IMR-90 (cell line): ENCODE results near the gene GALM. TPM values are rescaled to one million over a fixed set of nuclear protein-coding genes. Genes with fewer than 3 reads are reported as not detected.

Source experiments
- ATAC-seq: fragments of 200-7000 bp; cut with Tn5 transposase; 2 replicates; pipeline ENCODE4 v1.9.1; 2020; ENCODE audit warnings: low read depth, mild to moderate bottlenecking, moderate library complexity
- BruUV-seq: library from RNA; stranded (reverse); fragments of 400-500 nt; replicated peaks from 2 replicates; lab custom pipeline; 2021; lab: Mats Ljungman, UMichigan
- CTCF ChIA-PET: fragments of 300-600 bp; formaldehyde crosslinking; extraction: SDS; loops from one replicate; lab custom pipeline; 2021; ENCODE audit warnings: antibody characterized with exemption; lab: Yijun Ruan, JAX
- POLR2A ChIA-PET: fragments of 300-600 bp; sonication (Branson Sonifier 250); formaldehyde crosslinking; loops from one replicate; lab custom pipeline; 2022; ENCODE audit warnings: antibody characterized with exemption; ENCODE audit not compliant: unreplicated experiment; lab: Charles Lee
- DNase-seq: peaks from one replicate; pipeline ENCODE4 v3.0.0; 2013
- H2AFZ ChIP-seq: replicated peaks from 2 replicates; pipeline ENCODE3; 2013; ENCODE audit warnings: low read length, mild to moderate bottlenecking; ENCODE audit not compliant: poor library complexity
- H2AK5ac ChIP-seq: 2 replicates; pipeline ENCODE4 v1.6.1; 2013; ENCODE audit warnings: low read depth, low read length, inconsistent platforms
- H2AK9ac ChIP-seq: replicated peaks from 2 replicates; pipeline ENCODE3; 2013; ENCODE audit warnings: mild to moderate bottlenecking, low read depth, low read length, moderate library complexity; ENCODE audit not compliant: poor library complexity
- H2BK120ac ChIP-seq: 2 replicates; pipeline ENCODE4 v1.6.1; 2013; ENCODE audit warnings: low read depth, low read length, inconsistent platforms
- H2BK15ac ChIP-seq: 3 replicates; pipeline ENCODE4 v1.6.1; 2013; ENCODE audit warnings: low read depth, low read length, inconsistent platforms
- H2BK20ac ChIP-seq: 2 replicates; pipeline ENCODE4 v1.6.1; 2013; ENCODE audit warnings: low read depth, mild to moderate bottlenecking, inconsistent platforms, low read length, moderate library complexity
- H2BK5ac ChIP-seq: 2 replicates; pipeline ENCODE4 v1.6.1; 2013; ENCODE audit warnings: mild to moderate bottlenecking, low read depth, low read length, inconsistent platforms; ENCODE audit not compliant: poor library complexity, severe bottlenecking
- H3K14ac ChIP-seq: replicated peaks from 2 replicates; pipeline ENCODE4 v1.6.1; 2013; ENCODE audit warnings: low read depth, low read length, inconsistent platforms
- H3K18ac ChIP-seq: 2 replicates; pipeline ENCODE4 v1.6.1; 2013; ENCODE audit warnings: low read depth, low read length, control low read depth
- H3K23ac ChIP-seq: 2 replicates; pipeline ENCODE4 v1.6.1; 2013; ENCODE audit warnings: low read depth, low read length, inconsistent platforms
- H3K27ac ChIP-seq: 2 replicates; pipeline ENCODE4 v1.5.1; 2013; ENCODE audit warnings: mild to moderate bottlenecking, control low read depth, low read length; ENCODE audit not compliant: insufficient read depth
- H3K27me3 ChIP-seq: 2 replicates; pipeline ENCODE4 v1.6.1; 2013; ENCODE audit warnings: low read length; ENCODE audit not compliant: control insufficient read depth, insufficient read depth
- H3K36me3 ChIP-seq: 2 replicates; pipeline ENCODE4 v1.6.1; 2013; ENCODE audit warnings: low read length, mixed read lengths; ENCODE audit not compliant: control insufficient read depth, insufficient read depth
- H3K4ac ChIP-seq: 2 replicates; pipeline ENCODE4 v1.6.1; 2013; ENCODE audit warnings: low read depth, low read length, inconsistent platforms
- H3K4me1 ChIP-seq: 2 replicates; pipeline ENCODE4 v1.6.1; 2013; ENCODE audit warnings: low read length, mixed read lengths; ENCODE audit not compliant: control insufficient read depth, insufficient read depth
- H3K4me2 ChIP-seq: 2 replicates; pipeline ENCODE4 v1.6.1; 2013; ENCODE audit warnings: low read depth, mild to moderate bottlenecking, control low read depth, low read length, moderate library complexity
- H3K4me3 ChIP-seq: 2 replicates; pipeline ENCODE4 v1.5.1; 2013; ENCODE audit warnings: low read depth, mild to moderate bottlenecking, control low read depth, low read length, moderate library complexity; ENCODE audit not compliant: insufficient read depth
- H3K56ac ChIP-seq: 2 replicates; pipeline ENCODE4 v1.6.1; 2013; ENCODE audit warnings: low read length, inconsistent platforms; ENCODE audit not compliant: insufficient read depth; ENCODE audit errors: extremely low read depth
- H3K79me1 ChIP-seq, 2 experiments: 2 replicates each; pipeline ENCODE4 v1.6.1; 2013; ENCODE audit warnings: low read length in 2 of 2, inconsistent platforms in 1 of 2, low read depth in 1 of 2
- H3K9ac ChIP-seq: 2 replicates; pipeline ENCODE4 v1.6.1; 2013; ENCODE audit warnings: low read depth, low read length, control low read depth
- H3K9me1 ChIP-seq: 2 replicates; pipeline ENCODE4 v1.6.1; 2013; ENCODE audit warnings: low read length, inconsistent platforms; ENCODE audit not compliant: insufficient read depth
- H3K9me3 ChIP-seq: 2 replicates; pipeline ENCODE4 v1.6.1; 2013; ENCODE audit warnings: low read length; ENCODE audit not compliant: control insufficient read depth, insufficient read depth
- H4K20me1 ChIP-seq: 2 replicates; pipeline ENCODE4 v1.6.1; 2013; ENCODE audit warnings: low read length, inconsistent platforms; ENCODE audit not compliant: insufficient read depth
- H4K5ac ChIP-seq: 2 replicates; pipeline ENCODE4 v1.6.1; 2013; ENCODE audit warnings: mild to moderate bottlenecking, low read depth, low read length, control low read depth
- H4K8ac ChIP-seq, 2 experiments: 2 replicates each; pipeline ENCODE4 v1.6.1; 2013; ENCODE audit warnings: low read depth in 2 of 2, low read length in 2 of 2, control low read depth in 1 of 2, inconsistent platforms in 1 of 2
- H4K91ac ChIP-seq: 2 replicates; pipeline ENCODE4 v1.6.1; 2013; ENCODE audit warnings: low read depth, low read length, inconsistent platforms; ENCODE audit not compliant: insufficient read depth
- BHLHE40 ChIP-seq: fragments of 150-350 bp; IDR thresholded peaks from 2 replicates; pipeline ENCODE4 v1.6.1; 2016; ENCODE audit warnings: mild to moderate bottlenecking, low read depth, low read length
- CEBPB ChIP-seq: IDR thresholded peaks from 2 replicates; pipeline ENCODE4 v1.6.1; 2012; ENCODE audit warnings: low read depth, low read length, improper control_type of control experiment
- CHD1 ChIP-seq: IDR thresholded peaks from 2 replicates; pipeline ENCODE4 v1.6.1; 2012; ENCODE audit warnings: low read depth, low read length, improper control_type of control experiment
- ELK1 ChIP-seq: fragments of 150-350 bp; IDR thresholded peaks from 2 replicates; pipeline ENCODE4 v1.6.1; 2016; ENCODE audit warnings: low read depth, mild to moderate bottlenecking, low read length, moderate library complexity, borderline replicate concordance
- FOS ChIP-seq: fragments of 150-350 bp; IDR thresholded peaks from 2 replicates; pipeline ENCODE4 v1.6.1; 2016; ENCODE audit warnings: low read depth, low read length
- MAFK ChIP-seq: IDR thresholded peaks from 2 replicates; pipeline ENCODE4 v1.6.1; 2012; ENCODE audit warnings: low read depth, low read length, improper control_type of control experiment
- MAZ ChIP-seq: IDR thresholded peaks from 2 replicates; pipeline ENCODE4 v1.6.1; 2012; ENCODE audit warnings: low read depth, mild to moderate bottlenecking, low read length, improper control_type of control experiment, moderate library complexity, borderline replicate concordance
- MXI1 ChIP-seq: IDR thresholded peaks from 2 replicates; pipeline ENCODE4 v1.6.1; 2012; ENCODE audit warnings: low read depth, mild to moderate bottlenecking, low read length, moderate library complexity, borderline replicate concordance
- NFE2L2 ChIP-seq: fragments of 150-350 bp; IDR thresholded peaks from 2 replicates; pipeline ENCODE4 v1.6.1; 2016; ENCODE audit warnings: low read depth, mild to moderate bottlenecking, low read length
- POLR2A ChIP-seq: IDR thresholded peaks from 2 replicates; pipeline ENCODE4 v1.6.1; 2012; ENCODE audit warnings: mild to moderate bottlenecking, low read depth, low read length
- RAD21 ChIP-seq: IDR thresholded peaks from 2 replicates; pipeline ENCODE4 v1.6.1; 2012; ENCODE audit warnings: low read length, improper control_type of control experiment
- RCOR1 ChIP-seq: IDR thresholded peaks from 2 replicates; pipeline ENCODE4 v1.6.1; 2012; ENCODE audit warnings: mild to moderate bottlenecking, low read length, improper control_type of control experiment; ENCODE audit not compliant: insufficient replicate concordance
- RFX5 ChIP-seq: IDR thresholded peaks from 2 replicates; pipeline ENCODE4 v1.8.0; 2012; ENCODE audit warnings: low read depth, mild to moderate bottlenecking, low read length, moderate library complexity
- SMC3 ChIP-seq: fragments of 150-350 bp; IDR thresholded peaks from 2 replicates; pipeline ENCODE4 v1.6.1; 2016; ENCODE audit warnings: low read depth, mild to moderate bottlenecking, antibody characterized with exemption, low read length, moderate library complexity
- WGBS, 2 experiments: methylation state at CpG; one replicate each; pipeline versions ENCODE4 v1.1.5 to v1.1.7; 2013; ENCODE audit warnings: missing lambda C conversion rate in 2 of 2; ENCODE audit not compliant: insufficient read length in 1 of 2; ENCODE audit errors: extremely low coverage in 2 of 2; 5-methylcytosine and 5-hydroxymethylcytosine counted together
- dilution Hi-C: fragments of 300-500 bp; cut with HindIII; formaldehyde crosslinking; loops from one replicate; pipeline ENCODE4 v1.14.3; 2018; ENCODE audit warnings: low sequenced_read_pairs; ENCODE audit not compliant: unreplicated experiment
- in situ Hi-C: fragments of 300-500 bp; cut with MboI; formaldehyde crosslinking; loops from 3 replicates; pipeline ENCODE4 v1.14.3; 2019; ENCODE audit warnings: low sequenced_read_pairs, inconsistent platforms, mixed read lengths
- intact Hi-C: fragments of 100-400 bp; cut with micrococcal nuclease; formaldehyde crosslinking; loops from 2 replicates; pipeline ENCODE4 v1.10.0; 2022
- polyA plus RNA-seq, 3 experiments: library from polyadenylated mRNA; depleted of rRNA; stranded (reverse); fragments of >200 nt; gene quantifications; 2 replicates each; pipeline ENCODE4 v1.2.3, GENCODE V29; 2012; ENCODE audit warnings: low replicate concordance in 1 of 3
- total RNA-seq: library from RNA; depleted of rRNA; stranded (reverse); fragments of >200 nt; gene quantifications from 2 replicates; pipeline ENCODE4 v1.2.3, GENCODE V29; 2012
- TF ChIP-seq, protein P1 (sequence below): conservative IDR thresholded peaks from 2 replicates; pipeline ENCODE4 v1.5.1; 2012; ENCODE audit warnings: mild to moderate bottlenecking, low read depth, low read length, improper control_type of control experiment
- TF ChIP-seq, protein P2 (sequence below): fragments of 150-350 bp; IDR thresholded peaks from 2 replicates; pipeline ENCODE4 v1.6.1; 2017; ENCODE audit warnings: mild to moderate bottlenecking, antibody characterized with exemption, low read length, low read depth

GALM gene
- total and polyA plus RNA-seq, 2 of the 4 experiments (the other 2 are of a cell fraction), result 12.1 to 24.2 TPM

- no peak overlapping the region for H3K56ac ChIP-seq
- peaks cover 2% of the 10 kb centered on the region; the same call in 1 of the 2 replicates for H3K9me1 ChIP-seq
- no peak overlapping the region for H3K4me2 ChIP-seq
- no peak overlapping the region for H2AK9ac ChIP-seq
- peaks cover 2% of the 10 kb centered on the region for H3K4me1 ChIP-seq
- peaks cover 19% of the 10 kb centered on the region for H3K36me3 ChIP-seq
- no peaks in the 10 kb centered on the region; the same call in 1 of the 2 replicates for H3K9me3 ChIP-seq
- DNase-seq, result no peak
- CTCF ChIA-PET, result interaction anchor here (1.1 kb wide), 1 partner anchor 81 kb away, joined by 3 read pairs; no protein-coding TSS in a partner anchor
- TF ChIP-seq SMC3, result no peak
- TF ChIP-seq ELK1, result no peak
- TF ChIP-seq, protein P1, sequence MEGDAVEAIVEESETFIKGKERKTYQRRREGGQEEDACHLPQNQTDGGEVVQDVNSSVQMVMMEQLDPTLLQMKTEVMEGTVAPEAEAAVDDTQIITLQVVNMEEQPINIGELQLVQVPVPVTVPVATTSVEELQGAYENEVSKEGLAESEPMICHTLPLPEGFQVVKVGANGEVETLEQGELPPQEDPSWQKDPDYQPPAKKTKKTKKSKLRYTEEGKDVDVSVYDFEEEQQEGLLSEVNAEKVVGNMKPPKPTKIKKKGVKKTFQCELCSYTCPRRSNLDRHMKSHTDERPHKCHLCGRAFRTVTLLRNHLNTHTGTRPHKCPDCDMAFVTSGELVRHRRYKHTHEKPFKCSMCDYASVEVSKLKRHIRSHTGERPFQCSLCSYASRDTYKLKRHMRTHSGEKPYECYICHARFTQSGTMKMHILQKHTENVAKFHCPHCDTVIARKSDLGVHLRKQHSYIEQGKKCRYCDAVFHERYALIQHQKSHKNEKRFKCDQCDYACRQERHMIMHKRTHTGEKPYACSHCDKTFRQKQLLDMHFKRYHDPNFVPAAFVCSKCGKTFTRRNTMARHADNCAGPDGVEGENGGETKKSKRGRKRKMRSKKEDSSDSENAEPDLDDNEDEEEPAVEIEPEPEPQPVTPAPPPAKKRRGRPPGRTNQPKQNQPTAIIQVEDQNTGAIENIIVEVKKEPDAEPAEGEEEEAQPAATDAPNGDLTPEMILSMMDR, result no peak
- no peak for TF ChIP-seq CHD1
- TF ChIP-seq RCOR1, result no peak
- TF ChIP-seq RAD21, result no peak
- TF ChIP-seq BHLHE40, result no peak
- no peak for TF ChIP-seq NFE2L2
- no peak for TF ChIP-seq MXI1
- no peak for TF ChIP-seq MAZ
- no peak for TF ChIP-seq POLR2A
- no peak for TF ChIP-seq MAFK
- TF ChIP-seq RFX5, result no peak
- no peak for TF ChIP-seq CEBPB
- TF ChIP-seq FOS, result no peak
- TF ChIP-seq, protein P2, sequence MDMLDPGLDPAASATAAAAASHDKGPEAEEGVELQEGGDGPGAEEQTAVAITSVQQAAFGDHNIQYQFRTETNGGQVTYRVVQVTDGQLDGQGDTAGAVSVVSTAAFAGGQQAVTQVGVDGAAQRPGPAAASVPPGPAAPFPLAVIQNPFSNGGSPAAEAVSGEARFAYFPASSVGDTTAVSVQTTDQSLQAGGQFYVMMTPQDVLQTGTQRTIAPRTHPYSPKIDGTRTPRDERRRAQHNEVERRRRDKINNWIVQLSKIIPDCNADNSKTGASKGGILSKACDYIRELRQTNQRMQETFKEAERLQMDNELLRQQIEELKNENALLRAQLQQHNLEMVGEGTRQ, result no peak
- no peak for ATAC-seq
- H2BK5ac ChIP-seq, result no peak overlapping the region
- no peak overlapping the region for H2BK15ac ChIP-seq
- no peak overlapping the region for H2AFZ ChIP-seq
- no peak overlapping the region for H3K18ac ChIP-seq
- no peak overlapping the region for H3K9ac ChIP-seq
- H2AK5ac ChIP-seq, result no peak overlapping the region
- dilution Hi-C loops, result no loop called here
- no peak overlapping the region for H3K4me3 ChIP-seq
- WGBS, 2 experiments, result no CpG with 5 or more reads among the region's 2 CpGs
- H3K79me1 ChIP-seq, result no peaks in the 10 kb centered on the region
- H4K20me1 ChIP-seq, result no peaks in the 10 kb centered on the region
- BruUV-seq, result no TSS peak
- no peak overlapping the region for H2BK20ac ChIP-seq
- no peak overlapping the region for H3K23ac ChIP-seq
- H3K27ac ChIP-seq, result no peak overlapping the region
- no peak overlapping the region for H3K4ac ChIP-seq
- intact Hi-C loops, result no loop called here
- H4K5ac ChIP-seq, result no peak overlapping the region
- no peak overlapping the region for H2BK120ac ChIP-seq
- no peak overlapping the region for H3K14ac ChIP-seq
- in situ Hi-C loops, result no loop called here
- H4K8ac ChIP-seq, result no peak overlapping the region
- H4K91ac ChIP-seq, result no peak overlapping the region
- POLR2A ChIA-PET, result no interaction called here
- no peaks in the 10 kb centered on the region for H3K27me3 ChIP-seq
Measured at GRCh38 chr2:38682008-38682575, 16.2 kb downstream of the GALM start.
